Keratinocyte (primary cell): ENCODE results near the gene ELANE. TPM values are rescaled to one million over a fixed set of nuclear protein-coding genes. Genes with fewer than 3 reads are reported as not detected.

Experiments used
- DNase-seq: peaks from one replicate; pipeline ENCODE4 v3.0.0-alpha.2; 2011; ENCODE audit warnings: low read depth, missing footprints, low spot score
- FAIRE-seq: peaks from 2 replicates; lab custom pipeline; 2011; peaks lifted over from hg19 to GRCh38; lab: Jason Lieb, UNC
- H2AFZ ChIP-seq: 2 replicates; pipeline ENCODE4 v1.6.0; 2012; ENCODE audit warnings: low read length, control low read depth, inconsistent platforms; ENCODE audit not compliant: control insufficient read depth
- H3K27ac ChIP-seq: 2 replicates; pipeline ENCODE4 v1.5.1; 2011; ENCODE audit warnings: low read length; ENCODE audit not compliant: control insufficient read depth, insufficient read depth
- H3K27me3 ChIP-seq: 3 replicates; pipeline ENCODE4 v1.6.0; 2011; ENCODE audit warnings: low read length; ENCODE audit not compliant: control insufficient read depth, insufficient read depth; ENCODE audit errors: extremely low read depth
- H3K36me3 ChIP-seq, 2 experiments: 2 replicates in 1 of 2; 3 replicates in 1 of 2; pipeline ENCODE4 v1.5.1; 2011; ENCODE audit warnings: low read length in 2 of 2, mild to moderate bottlenecking in 1 of 2; ENCODE audit not compliant: control insufficient read depth in 2 of 2, insufficient read depth in 2 of 2; ENCODE audit errors: extremely low read depth in 1 of 2
- H3K4me1 ChIP-seq: 3 replicates; pipeline ENCODE4 v1.5.1; 2011; ENCODE audit warnings: low read length; ENCODE audit not compliant: control insufficient read depth, insufficient read depth; ENCODE audit errors: extremely low read depth
- H3K4me2 ChIP-seq: 3 replicates; pipeline ENCODE4 v1.6.0; 2011; ENCODE audit warnings: low read depth, low read length; ENCODE audit not compliant: control insufficient read depth, insufficient read depth; ENCODE audit errors: extremely low read depth
- H3K4me3 ChIP-seq, 3 experiments: fragments of 200-600 bp in 1 of 3; sonication (generic) in 1 of 3; 2 replicates in 2 of 3; 3 replicates in 1 of 3; pipeline ENCODE4 v1.5.1; 2011 to 2016; ENCODE audit warnings: low read length in 3 of 3, mild to moderate bottlenecking in 3 of 3, control low read depth in 2 of 3, inconsistent platforms in 1 of 3, low read depth in 1 of 3, mixed read lengths in 1 of 3, mixed run types in 1 of 3, moderate library complexity in 1 of 3; ENCODE audit not compliant: control insufficient read depth in 2 of 3, insufficient read depth in 2 of 3; ENCODE audit errors: extremely low read depth in 1 of 3
- H3K79me2 ChIP-seq: 2 replicates; pipeline ENCODE4 v1.6.0; 2012; ENCODE audit warnings: low read length; ENCODE audit not compliant: control insufficient read depth, insufficient read depth
- H3K9ac ChIP-seq: 3 replicates; pipeline ENCODE4 v1.6.0; 2011; ENCODE audit warnings: low read length; ENCODE audit not compliant: control insufficient read depth, insufficient read depth; ENCODE audit errors: extremely low read depth
- H3K9me1 ChIP-seq: 3 replicates; pipeline ENCODE4 v1.6.0; 2011; ENCODE audit warnings: low read length; ENCODE audit not compliant: control insufficient read depth, insufficient read depth; ENCODE audit errors: extremely low read depth
- H3K9me3 ChIP-seq: 2 replicates; pipeline ENCODE4 v1.5.1; 2012; ENCODE audit warnings: low read depth, low read length; ENCODE audit not compliant: control insufficient read depth
- H4K20me1 ChIP-seq: 3 replicates; pipeline ENCODE4 v1.6.0; 2011; ENCODE audit warnings: low read length; ENCODE audit not compliant: control insufficient read depth, insufficient read depth; ENCODE audit errors: extremely low read depth
- EZH2 ChIP-seq: IDR thresholded peaks from one replicate; pipeline ENCODE4 v1.6.1; 2012; ENCODE audit warnings: inconsistent platforms, mild to moderate bottlenecking, low read length, moderate library complexity
- dilution Hi-C: fragments of 300-500 bp; cut with MboI; formaldehyde crosslinking; loops from one replicate; pipeline ENCODE4 v1.7.0; 2020; ENCODE audit warnings: low sequenced_read_pairs; ENCODE audit not compliant: extremely low pct_ligation_motif_present
- polyA plus RNA-seq, 5 experiments: library from polyadenylated mRNA; depleted of rRNA in 3 of 5; stranded (reverse) in 3 of 5; stranded (forward) in 1 of 5; unstranded in 1 of 5; fragments of >200 nt; gene quantifications; 1 replicate in 1 of 5; 2 replicates in 3 of 5; 3 replicates in 1 of 5; pipeline versions ENCODE4 v1.2.1 to v1.2.3, GENCODE V29; 2011 to 2012; ENCODE audit warnings: missing spikeins in 2 of 5, low read depth in 1 of 5, low replicate concordance in 1 of 5
- TF ChIP-seq, protein P1 (sequence below), 3 experiments: IDR thresholded peaks in 1 of 3; conservative IDR thresholded peaks in 1 of 3; optimal IDR thresholded peaks in 1 of 3; 2 replicates in 2 of 3; 3 replicates in 1 of 3; pipeline versions ENCODE3 to v1.5.1; 2011; ENCODE audit warnings: low read length in 3 of 3, mild to moderate bottlenecking in 3 of 3, moderate library complexity in 2 of 3, control low read depth in 1 of 3, inconsistent platforms in 1 of 3; ENCODE audit not compliant: insufficient read depth in 2 of 3; ENCODE audit errors: extremely low read depth in 1 of 3

The ELANE gene
- polyA plus RNA-seq, 1 donor (not counting 4 experiments of a cell fraction or from before 2014, with no cell fraction given) = not detected

- DNase-seq = no peak
- peaks cover 3% of the 10 kb centered on the region for H3K4me1 ChIP-seq
- peak within 1 kb of the TSS in 2 of 3 experiments; percentile 10 to 31 for H3K4me3 ChIP-seq
- peak within 1 kb of the TSS; percentile 51 for H3K4me2 ChIP-seq
- H3K79me2 ChIP-seq = no peaks in the 10 kb centered on the region
- no peak for FAIRE-seq
- peak within 1 kb of the TSS; percentile 43 for H2AFZ ChIP-seq
- peaks cover 13% of the 10 kb centered on the region for H3K27me3 ChIP-seq
- no peaks in the 10 kb centered on the region for H3K9me1 ChIP-seq
- no peak within 1 kb of the TSS for H3K27ac ChIP-seq
- no peak within 1 kb of the TSS for H3K9ac ChIP-seq
- no peaks in the 10 kb centered on the region for H3K9me3 ChIP-seq
- H3K36me3 ChIP-seq = no peaks in the 10 kb centered on the region
- TF ChIP-seq, protein P1, sequence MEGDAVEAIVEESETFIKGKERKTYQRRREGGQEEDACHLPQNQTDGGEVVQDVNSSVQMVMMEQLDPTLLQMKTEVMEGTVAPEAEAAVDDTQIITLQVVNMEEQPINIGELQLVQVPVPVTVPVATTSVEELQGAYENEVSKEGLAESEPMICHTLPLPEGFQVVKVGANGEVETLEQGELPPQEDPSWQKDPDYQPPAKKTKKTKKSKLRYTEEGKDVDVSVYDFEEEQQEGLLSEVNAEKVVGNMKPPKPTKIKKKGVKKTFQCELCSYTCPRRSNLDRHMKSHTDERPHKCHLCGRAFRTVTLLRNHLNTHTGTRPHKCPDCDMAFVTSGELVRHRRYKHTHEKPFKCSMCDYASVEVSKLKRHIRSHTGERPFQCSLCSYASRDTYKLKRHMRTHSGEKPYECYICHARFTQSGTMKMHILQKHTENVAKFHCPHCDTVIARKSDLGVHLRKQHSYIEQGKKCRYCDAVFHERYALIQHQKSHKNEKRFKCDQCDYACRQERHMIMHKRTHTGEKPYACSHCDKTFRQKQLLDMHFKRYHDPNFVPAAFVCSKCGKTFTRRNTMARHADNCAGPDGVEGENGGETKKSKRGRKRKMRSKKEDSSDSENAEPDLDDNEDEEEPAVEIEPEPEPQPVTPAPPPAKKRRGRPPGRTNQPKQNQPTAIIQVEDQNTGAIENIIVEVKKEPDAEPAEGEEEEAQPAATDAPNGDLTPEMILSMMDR (optimal IDR thresholded peaks at IDR 0.05 in 1 of 3, IDR thresholded peaks at IDR 0.05 in 1 of 3, conservative IDR thresholded peaks at IDR 0.05 in 1 of 3; ENCODE audit: extremely low read depth in 1 of 3, insufficient read depth in 2 of 3, low read length in 3 of 3) = no peak
- no peak for TF ChIP-seq EZH2
- H4K20me1 ChIP-seq = no peaks in the 10 kb centered on the region
- dilution Hi-C loops = no loop called here
Observed at GRCh38 chr19:858868-859843, 7.1 kb downstream of the ELANE start, which contains the start of gene CFD. Gene CFD, plus strand, starts transcription at chr19:859664. Its CDS starts 26 bp downstream, at chr19:859690.

DNA sequence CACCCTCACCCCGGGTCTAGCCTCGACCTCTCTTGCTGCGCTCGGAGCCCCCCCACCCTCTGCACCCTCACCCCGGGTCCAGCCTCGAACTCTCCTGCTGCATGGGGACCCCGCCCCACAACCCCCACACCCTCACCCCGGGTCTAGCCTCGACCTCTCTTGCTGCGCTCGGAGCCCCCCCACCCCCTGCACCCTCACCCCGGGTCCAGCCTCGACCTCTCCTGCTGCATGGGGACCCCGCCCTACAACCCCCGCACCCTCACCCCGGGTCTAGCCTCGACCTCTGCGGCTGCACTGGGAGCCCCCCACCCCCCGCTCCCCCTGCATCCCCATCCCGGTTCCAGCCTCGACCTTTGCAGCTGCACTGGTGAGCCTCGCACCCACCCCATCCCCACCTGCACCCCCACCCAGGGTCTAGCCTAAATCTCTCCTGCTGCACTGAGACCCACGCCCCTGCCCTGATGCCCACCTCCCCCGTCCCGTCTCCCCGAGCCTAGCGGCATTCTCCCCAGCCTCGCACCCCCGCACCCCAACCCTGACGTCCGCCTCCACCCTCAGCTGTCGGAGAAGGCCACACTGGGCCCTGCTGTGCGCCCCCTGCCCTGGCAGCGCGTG, 9.1 kb downstream of the ELANE start:
- Histone ChIP-seq H3K27ac (no peak overlapping the region), H3K4me2 (peak overlapping the region; percentile 37), H3K27me3 (peaks cover 12% of the 10 kb centered on the region), H3K79me2 (no peaks in the 10 kb centered on the region), H3K4me1 (peaks cover 3% of the 10 kb centered on the region), H3K9me3 (no peaks in the 10 kb centered on the region), H2AFZ (no peak overlapping the region), H3K36me3 (no peaks in the 10 kb centered on the region), H3K9me1 (no peaks in the 10 kb centered on the region), H3K4me3 (no peak overlapping the region), H3K9ac (no peak overlapping the region), H4K20me1 (no peaks in the 10 kb centered on the region)
- DNase-seq = no peak
- no peak for TF ChIP-seq EZH2
- TF ChIP-seq, protein P1 (optimal IDR thresholded peaks at IDR 0.05 in 1 of 3, IDR thresholded peaks at IDR 0.05 in 1 of 3, conservative IDR thresholded peaks at IDR 0.05 in 1 of 3; ENCODE audit: extremely low read depth in 1 of 3, insufficient read depth in 2 of 3, low read length in 3 of 3) = no peak
- no peak for FAIRE-seq
- dilution Hi-C loops = no loop called here
